Prostate gland (tissue), 2 donors: ENCODE data around the gene CFAP46.

ENCODE experiments used
- CTCF ChIP-seq, 4 experiments: fragments of 200-600 bp in 2 of 4; fragments of 450-650 bp in 2 of 4; sonication (generic) in 2 of 4; IDR thresholded peaks; 1 replicate in 3 of 4; 2 replicates in 1 of 4; pipeline ENCODE4 v1.5.1; 2016 to 2019; ENCODE audit warnings: antibody characterized with exemption in 4 of 4, mild to moderate bottlenecking in 2 of 4, moderate library complexity in 2 of 4
- POLR2A ChIP-seq: fragments of 450-650 bp; IDR thresholded peaks from one replicate; pipeline ENCODE4 v1.6.1; 2016; ENCODE audit warnings: antibody characterized with exemption, mild to moderate bottlenecking
- POLR2AphosphoS5 ChIP-seq: sonication (generic); formaldehyde crosslinking; IDR thresholded peaks from one replicate; pipeline ENCODE4 v1.6.1; 2017; ENCODE audit warnings: antibody characterized with exemption

GRCh38 chr10:132885451-132886210 lies 56.7 kb downstream of the CFAP46 start:
- no peak for TF ChIP-seq CTCF (IDR thresholded peaks at IDR 0.05)
- TF ChIP-seq POLR2AphosphoS5: no peak
- no peak for TF ChIP-seq POLR2A
